Mucosa of rectum (tissue), 2 donors: Measurements from ENCODE around the gene CCL7.
"Not testable (repeated sequence)": the region's sequence is repeated elsewhere in the genome, so short reads cannot be mapped to it uniquely, and the experiment has no call there.

Experiments
- H3K27ac ChIP-seq, 2 donors: one replicate each; pipeline ENCODE4 v1.7.0; 2013; ENCODE audit warnings: inconsistent platforms in 2 of 2, low read depth in 2 of 2, low read length in 2 of 2
- H3K27me3 ChIP-seq, 2 donors: one replicate each; pipeline ENCODE4 v1.7.0; 2013; ENCODE audit warnings: low read length in 2 of 2; ENCODE audit not compliant: control insufficient read depth in 2 of 2, insufficient read depth in 2 of 2
- H3K36me3 ChIP-seq, 2 donors: one replicate each; pipeline ENCODE4 v1.7.0; 2013; ENCODE audit warnings: low read length in 2 of 2; ENCODE audit not compliant: control insufficient read depth in 2 of 2, insufficient read depth in 2 of 2
- H3K4me1 ChIP-seq, 2 donors: one replicate each; pipeline ENCODE4 v1.7.0; 2013; ENCODE audit warnings: low read length in 2 of 2, mild to moderate bottlenecking in 1 of 2; ENCODE audit not compliant: control insufficient read depth in 2 of 2, insufficient read depth in 2 of 2
- H3K4me3 ChIP-seq, 2 donors: one replicate each; pipeline ENCODE4 v1.7.0; 2013; ENCODE audit warnings: low read length in 2 of 2
- H3K9ac ChIP-seq, 2 donors: one replicate each; pipeline ENCODE4 v1.7.0; 2013; ENCODE audit warnings: low read length in 2 of 2, low read depth in 1 of 2, mild to moderate bottlenecking in 1 of 2
- H3K9me3 ChIP-seq, 2 donors: one replicate each; pipeline ENCODE4 v1.7.0; 2013; ENCODE audit warnings: low read length in 2 of 2; ENCODE audit not compliant: control insufficient read depth in 2 of 2
- donor health status: healthy.
- donor health status: Normal muscosa, but diverticular disease.

The CCL7 gene

GRCh38 chr17:34269969-34270368 is at the start of gene CCL7:
CCL7 (plus strand) TSS chr17:34270221; CDS start chr17:34270291, 70 bp downstream.
- Histone ChIP-seq H3K9ac (no peak within 1 kb of the TSS), H3K4me3 (no peak within 1 kb of the TSS), H3K27ac (no peak within 1 kb of the TSS), H3K9me3 (no peaks in the 10 kb centered on the region), H3K27me3 (no peaks in the 10 kb centered on the region), H3K36me3 (no peaks in the 10 kb centered on the region), H3K4me1 (no peaks in the 10 kb centered on the region)

GRCh38 chr17:34220752-34221395 is 49.1 kb upstream of the CCL7 start:
- no peaks in the 10 kb centered on the region for H3K9me3 ChIP-seq
- no peak overlapping the region for H3K9ac ChIP-seq
- H3K27ac ChIP-seq, result no peak overlapping the region
- H3K27me3 ChIP-seq, result no peaks in the 10 kb centered on the region
- H3K4me1 ChIP-seq, result no peaks in the 10 kb centered on the region
- no peaks in the 10 kb centered on the region for H3K36me3 ChIP-seq
- no peak overlapping the region for H3K4me3 ChIP-seq

DNA sequence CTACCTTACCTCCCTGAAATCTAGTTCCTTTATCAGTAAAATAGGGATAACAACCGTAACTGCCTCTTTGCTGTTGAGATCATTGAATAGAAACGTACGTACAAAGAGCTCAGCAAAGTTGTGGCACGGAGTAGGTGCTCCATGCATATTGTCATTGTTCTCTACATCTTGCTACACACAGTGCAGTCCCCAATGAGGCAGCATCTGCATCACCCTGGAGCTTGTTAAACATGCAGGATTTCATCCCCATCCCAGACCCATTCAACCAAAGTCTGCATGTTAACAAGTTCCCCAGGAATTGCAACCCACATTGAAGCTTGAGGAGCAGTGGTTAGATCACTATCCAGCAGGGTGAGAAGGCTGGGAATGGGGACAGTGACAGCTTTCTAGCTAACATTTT is 48.6 kb upstream of the CCL7 start:
- no peak overlapping the region for H3K9ac ChIP-seq
- no peaks in the 10 kb centered on the region for H3K9me3 ChIP-seq
- H3K4me3 ChIP-seq, result no peak overlapping the region
- H3K36me3 ChIP-seq, result no peaks in the 10 kb centered on the region
- no peaks in the 10 kb centered on the region for H3K4me1 ChIP-seq
- no peak overlapping the region for H3K27ac ChIP-seq
- no peaks in the 10 kb centered on the region for H3K27me3 ChIP-seq

DNA sequence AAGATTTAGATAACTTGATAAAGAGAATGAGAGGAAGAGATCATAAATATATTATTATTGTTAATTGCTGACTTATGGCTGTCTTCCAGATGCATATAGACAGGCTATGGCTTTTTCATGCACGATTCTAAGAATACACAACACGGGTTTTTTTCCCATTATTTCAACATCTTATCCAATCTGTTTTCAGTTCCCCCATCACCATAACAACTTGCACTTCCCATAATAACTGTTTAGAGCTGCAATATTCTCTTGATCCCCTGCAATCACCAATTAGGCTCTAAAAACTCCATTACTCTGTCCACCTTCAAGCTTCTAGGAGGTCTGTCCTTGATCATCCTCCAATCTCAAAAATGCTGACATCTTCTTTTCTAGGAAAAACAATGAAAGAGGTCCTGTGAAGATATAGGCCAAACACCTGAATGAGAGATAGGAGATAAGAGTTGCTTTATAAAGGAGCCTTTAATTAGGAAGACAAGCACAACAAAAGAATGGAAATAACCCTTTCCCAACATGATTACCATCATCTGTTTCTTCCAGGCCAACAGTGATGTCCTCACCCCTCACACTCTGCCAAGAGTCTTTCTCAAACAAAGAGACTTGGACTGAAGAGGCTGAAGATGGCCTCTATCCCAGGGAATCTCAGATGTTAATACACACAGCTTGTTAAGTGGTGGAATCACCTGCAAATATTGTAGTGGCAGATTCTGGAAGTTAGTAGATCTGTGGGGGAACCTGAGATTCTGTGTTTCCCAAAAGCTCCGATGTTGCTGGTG is 47.1 kb upstream of the CCL7 start:
- H3K9ac ChIP-seq, result no peak overlapping the region
- no peaks in the 10 kb centered on the region for H3K27me3 ChIP-seq
- no peak overlapping the region for H3K27ac ChIP-seq
- no peaks in the 10 kb centered on the region for H3K9me3 ChIP-seq
- H3K4me1 ChIP-seq, result no peaks in the 10 kb centered on the region
- no peak overlapping the region for H3K4me3 ChIP-seq
- no peaks in the 10 kb centered on the region for H3K36me3 ChIP-seq

DNA sequence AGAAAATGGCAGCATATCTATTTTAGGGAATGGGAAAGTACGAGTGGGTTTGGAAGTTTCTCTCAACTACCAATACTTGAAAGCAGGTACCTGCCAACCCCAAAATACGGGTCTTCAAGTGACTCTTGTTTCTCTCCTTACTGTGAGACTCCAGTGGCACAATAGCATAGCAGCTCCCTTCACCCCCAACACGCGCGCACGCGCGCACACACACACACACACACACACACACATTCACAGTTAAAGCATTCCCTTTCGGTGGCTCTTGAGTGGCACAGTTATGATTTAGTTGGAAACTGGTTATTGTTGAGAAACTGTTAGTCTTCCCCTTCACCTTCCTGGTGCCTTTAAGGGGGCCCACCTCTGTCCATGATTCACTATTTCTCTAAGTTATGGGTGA is 45.0 kb upstream of the CCL7 start:
- Histone ChIP-seq H3K9me3 (no peaks in the 10 kb centered on the region), H3K4me1 (no peaks in the 10 kb centered on the region), H3K27ac (no peak overlapping the region), H3K36me3 (no peaks in the 10 kb centered on the region), H3K9ac (no peak overlapping the region), H3K4me3 (no peak overlapping the region), H3K27me3 (no peaks in the 10 kb centered on the region)

DNA sequence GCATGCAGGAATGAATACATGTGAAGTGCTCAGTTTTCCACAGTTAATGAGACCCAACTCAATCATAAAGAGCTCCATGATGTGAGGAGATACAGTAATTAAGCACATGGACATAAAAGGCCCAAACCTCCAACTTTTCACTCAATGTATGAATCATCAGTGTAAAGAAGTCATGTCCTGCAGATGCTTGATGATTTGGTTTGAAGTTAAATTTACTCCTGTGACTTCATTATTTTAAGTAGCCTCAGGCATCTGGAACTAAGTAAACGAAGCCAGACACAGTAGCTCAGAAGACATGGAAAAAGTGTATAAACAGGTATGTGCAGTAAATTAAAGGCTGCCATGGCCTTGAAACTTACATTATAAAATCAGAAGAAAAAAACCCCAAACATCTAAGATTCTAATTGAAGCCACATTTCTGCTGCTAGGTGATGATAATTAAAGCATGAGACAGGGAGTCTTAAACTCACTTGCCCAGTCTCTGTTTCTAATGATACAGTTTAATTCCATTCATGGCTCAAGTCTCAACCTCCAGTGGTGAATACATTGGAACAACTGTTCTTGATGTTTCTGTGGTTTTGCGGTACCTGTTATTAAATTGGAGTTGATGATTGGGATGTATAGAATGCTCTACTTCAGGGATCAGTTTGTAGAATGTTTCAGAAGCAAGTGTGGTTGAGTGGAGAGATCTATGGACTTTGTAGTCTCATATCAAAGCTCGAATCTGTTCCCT is 43.8 kb upstream of the CCL7 start:
- H3K27ac ChIP-seq, result no peak overlapping the region
- no peaks in the 10 kb centered on the region for H3K36me3 ChIP-seq
- no peak overlapping the region for H3K4me3 ChIP-seq
- H3K9ac ChIP-seq, result no peak overlapping the region
- H3K27me3 ChIP-seq, result no peaks in the 10 kb centered on the region
- no peaks in the 10 kb centered on the region for H3K4me1 ChIP-seq
- H3K9me3 ChIP-seq, result no peaks in the 10 kb centered on the region

GRCh38 chr17:34226744-34227034 is 43.3 kb upstream of the CCL7 start:
- Histone ChIP-seq H3K36me3 (no peaks in the 10 kb centered on the region), H3K4me1 (no peaks in the 10 kb centered on the region), H3K9me3 (no peaks in the 10 kb centered on the region), H3K27ac (no peak overlapping the region), H3K9ac (no peak overlapping the region), H3K4me3 (no peak overlapping the region), H3K27me3 (no peaks in the 10 kb centered on the region)

- not testable (repeated sequence) for H3K36me3 ChIP-seq, H3K27me3 ChIP-seq, H3K9me3 ChIP-seq, H3K4me3 ChIP-seq, H3K9ac ChIP-seq, H3K4me1 ChIP-seq, H3K27ac ChIP-seq
Measured at GRCh38 chr17:34227293-34227692, 42.7 kb upstream of the CCL7 start.

DNA sequence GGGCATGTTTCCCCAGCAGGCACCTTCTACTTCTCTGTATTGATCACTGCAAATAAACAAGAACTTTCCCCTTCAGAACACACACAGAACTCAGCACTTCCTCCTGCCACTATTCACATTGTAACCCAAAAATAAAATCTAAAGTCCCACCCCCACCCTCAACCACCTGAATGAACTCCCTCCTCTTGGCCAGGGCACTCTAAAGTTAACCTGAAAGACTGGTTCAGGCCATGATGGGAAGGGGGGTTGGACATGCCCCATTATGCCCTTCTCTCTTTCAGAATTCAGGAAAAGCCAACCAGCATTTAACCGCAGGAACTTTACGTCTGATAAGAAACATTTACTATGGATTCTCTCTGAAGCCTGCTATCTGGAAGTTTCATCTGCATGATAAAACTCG is 42.3 kb upstream of the CCL7 start:
- no peak overlapping the region for H3K27ac ChIP-seq
- no peaks in the 10 kb centered on the region for H3K4me1 ChIP-seq
- no peaks in the 10 kb centered on the region for H3K27me3 ChIP-seq
- H3K9me3 ChIP-seq, result no peaks in the 10 kb centered on the region
- no peak overlapping the region for H3K4me3 ChIP-seq
- no peak overlapping the region for H3K9ac ChIP-seq
- H3K36me3 ChIP-seq, result no peaks in the 10 kb centered on the region

DNA sequence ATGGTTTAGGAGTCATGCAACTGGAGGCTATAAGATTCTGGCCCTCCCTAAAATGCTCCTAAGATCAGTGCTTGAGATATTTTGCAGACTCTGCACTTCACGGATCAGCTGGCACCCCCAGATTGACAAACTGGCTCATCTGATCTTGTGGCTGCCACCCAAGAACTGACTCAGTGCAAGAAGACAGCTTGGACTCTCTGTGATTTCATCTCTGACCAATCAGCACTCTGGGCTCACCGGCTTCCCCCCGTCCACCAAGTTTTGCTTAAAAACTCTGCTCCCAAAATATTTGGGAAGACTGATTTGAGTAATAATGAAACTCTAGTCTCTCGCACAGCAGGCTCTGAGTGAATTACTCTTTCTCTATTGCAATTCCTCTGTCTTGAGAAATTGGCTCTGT is 41.2 kb upstream of the CCL7 start:
- H3K27me3 ChIP-seq, result no peaks in the 10 kb centered on the region
- H3K4me1 ChIP-seq, result no peaks in the 10 kb centered on the region
- H3K9ac ChIP-seq, result no peak overlapping the region
- H3K9me3 ChIP-seq, result no peaks in the 10 kb centered on the region
- no peaks in the 10 kb centered on the region for H3K36me3 ChIP-seq
- H3K27ac ChIP-seq, result no peak overlapping the region
- H3K4me3 ChIP-seq, result no peak overlapping the region
